Skeletal muscle cell (primary cell): ENCODE results near the gene LSM11.
A peak's percentile ranks its signal among the peaks of the same experiment; 100 is the strongest.

ENCODE experiments used
- DNase-seq: peaks from one replicate; pipeline ENCODE4 v3.0.0-alpha.2; 2010; ENCODE audit warnings: low read depth
- H3K4me3 ChIP-seq: 2 replicates; pipeline ENCODE4 v1.5.1; 2011; ENCODE audit warnings: low read depth, mild to moderate bottlenecking, control low read depth, low read length, moderate library complexity

Gene LSM11

DNA sequence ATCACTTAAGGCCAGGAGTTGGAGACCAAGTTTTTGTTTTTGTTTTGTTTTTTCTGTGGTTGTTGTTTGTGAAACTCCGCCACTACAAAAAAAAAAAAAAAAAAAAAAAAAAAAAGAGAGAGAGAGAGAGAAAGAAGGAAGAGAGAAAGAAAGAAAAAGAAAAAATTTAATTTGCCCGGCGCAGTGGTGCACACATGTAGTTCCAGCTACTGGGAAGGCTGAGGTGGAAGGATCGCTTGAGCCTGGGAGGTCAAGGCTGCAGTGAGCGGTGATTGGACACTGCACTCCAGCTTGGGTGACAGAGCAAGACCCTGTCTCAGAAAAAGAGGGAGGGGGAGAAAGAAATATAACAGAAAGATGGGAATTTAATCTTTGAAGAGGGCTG lies 11.4 kb upstream of the LSM11 start:
- peak overlapping the region; percentile 73 for H3K4me3 ChIP-seq
- no peak for DNase-seq

GRCh38 chr5:157732596-157733262 lies 10.8 kb upstream of the LSM11 start:
- DNase-seq: no peak
- no peak overlapping the region for H3K4me3 ChIP-seq

- no peak for DNase-seq
- no peak overlapping the region for H3K4me3 ChIP-seq
Measured at GRCh38 chr5:157734436-157734835, 9.1 kb upstream of the LSM11 start.

DNA sequence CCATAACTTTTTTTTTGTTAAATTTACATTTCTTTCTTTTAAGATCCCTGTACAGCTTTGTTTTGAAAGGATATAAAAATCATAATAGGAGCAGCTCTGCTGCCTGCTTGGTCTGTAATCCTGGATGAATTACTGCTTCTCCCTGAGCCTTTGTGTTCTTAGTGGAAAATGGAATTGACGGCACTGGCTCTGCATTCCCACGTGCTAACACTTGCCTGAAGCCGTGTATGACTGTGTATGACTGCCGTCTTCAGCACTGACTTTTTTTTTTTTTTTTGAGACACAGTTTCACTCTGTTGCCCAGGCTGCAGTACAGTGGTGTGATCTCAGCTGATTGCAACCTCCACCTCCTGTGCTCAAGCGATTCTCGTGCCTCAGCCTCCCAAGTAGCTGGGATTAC lies 7.5 kb upstream of the LSM11 start:
- H3K4me3 ChIP-seq: no peak overlapping the region
- DNase-seq: no peak

DNA sequence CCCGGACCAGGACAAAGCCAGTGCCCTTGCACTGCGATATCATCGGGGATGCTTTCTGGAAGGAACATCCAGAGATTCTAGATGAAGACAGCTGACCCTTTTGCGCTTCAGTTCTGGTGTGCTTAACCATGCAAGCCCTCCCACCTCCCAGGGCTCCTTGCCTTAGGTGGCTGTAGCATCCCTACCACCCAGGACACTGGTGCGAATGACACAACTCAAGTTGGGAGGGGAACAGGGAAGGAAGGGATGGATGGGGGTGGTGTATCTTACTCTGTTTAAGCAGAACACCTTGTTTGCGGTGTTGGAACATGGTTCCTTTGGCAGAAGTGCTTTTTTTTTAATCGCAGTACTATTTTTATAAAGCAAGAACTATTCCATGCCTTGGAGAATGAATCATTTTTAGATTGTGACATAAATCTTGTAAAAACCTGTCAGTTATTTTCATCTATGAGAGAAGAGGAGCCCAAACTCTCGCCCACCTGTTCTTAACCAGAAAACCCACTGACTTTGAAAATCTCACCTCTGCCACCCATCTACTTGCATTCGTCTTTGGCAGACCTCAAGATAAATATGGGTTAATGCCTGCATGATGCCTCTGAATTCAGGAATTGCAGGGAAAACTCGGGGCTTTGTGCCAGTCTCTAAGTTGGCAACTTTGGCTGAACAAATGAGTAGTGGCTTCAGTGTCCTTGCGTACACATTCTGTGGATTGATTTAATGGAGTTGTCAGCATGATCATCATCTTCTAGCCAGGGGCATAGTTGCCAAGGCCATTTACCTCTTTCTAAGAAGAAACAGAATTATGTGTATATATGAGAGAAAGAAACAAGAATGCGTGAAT lies 3.9 kb upstream of the LSM11 start:
- DNase-seq: no peak
- H3K4me3 ChIP-seq: no peak overlapping the region

- DNase-seq: no peak
- H3K4me3 ChIP-seq: no peak overlapping the region
Measured at GRCh38 chr5:157740229-157740610, 3.3 kb upstream of the LSM11 start.

- DNase-seq: no peak
- H3K4me3 ChIP-seq: no peak overlapping the region
Measured at GRCh38 chr5:157741131-157741530, 2.4 kb upstream of the LSM11 start.

DNA sequence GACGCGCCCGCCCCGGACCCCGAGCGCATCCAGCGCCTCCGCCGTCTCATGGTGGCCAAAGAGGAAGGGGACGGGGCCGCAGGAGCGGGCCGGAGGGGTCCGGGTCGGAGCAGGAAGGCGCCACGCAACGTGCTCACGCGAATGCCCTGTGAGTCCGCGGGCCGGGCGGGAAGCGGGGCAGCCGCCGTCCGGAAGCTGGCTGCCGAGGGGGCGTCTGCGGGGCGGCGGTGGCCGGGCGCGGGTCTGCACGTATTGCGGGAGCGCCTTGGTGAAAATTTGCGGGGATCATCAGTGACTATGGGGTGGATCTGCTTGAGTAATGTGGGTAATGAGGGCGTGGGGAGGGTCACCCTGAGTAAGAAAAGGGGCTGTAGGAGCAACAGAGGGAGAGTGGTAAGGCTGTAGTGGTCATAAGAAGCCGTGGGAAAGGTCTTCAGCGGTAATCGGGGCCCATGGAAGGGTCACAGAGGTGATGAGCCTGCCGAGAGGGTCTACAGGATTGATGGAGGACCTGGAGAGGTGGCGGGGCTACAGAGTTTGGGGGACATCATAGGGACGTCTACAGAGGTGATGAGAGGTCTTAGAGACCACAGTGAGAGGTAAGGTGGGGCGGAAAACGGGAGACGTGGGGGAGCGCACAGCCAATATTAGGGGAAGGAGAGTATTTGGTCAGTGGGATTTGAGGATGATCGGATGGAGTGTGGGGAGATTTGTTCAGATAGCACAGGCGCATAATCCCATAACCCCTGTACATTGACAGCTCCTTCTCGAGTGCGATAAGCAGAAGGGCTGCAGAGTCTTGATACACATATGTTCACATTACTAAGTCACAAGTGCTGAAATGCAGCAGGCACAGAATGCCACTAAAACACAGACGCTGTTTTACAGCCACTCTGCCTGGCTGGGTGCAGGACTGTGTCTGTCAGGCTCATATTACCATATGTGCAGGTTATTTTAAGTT lies 819 bp downstream of the LSM11 start:
- DNase-seq: no peak
- peak overlapping the region; percentile 67 for H3K4me3 ChIP-seq

DNA sequence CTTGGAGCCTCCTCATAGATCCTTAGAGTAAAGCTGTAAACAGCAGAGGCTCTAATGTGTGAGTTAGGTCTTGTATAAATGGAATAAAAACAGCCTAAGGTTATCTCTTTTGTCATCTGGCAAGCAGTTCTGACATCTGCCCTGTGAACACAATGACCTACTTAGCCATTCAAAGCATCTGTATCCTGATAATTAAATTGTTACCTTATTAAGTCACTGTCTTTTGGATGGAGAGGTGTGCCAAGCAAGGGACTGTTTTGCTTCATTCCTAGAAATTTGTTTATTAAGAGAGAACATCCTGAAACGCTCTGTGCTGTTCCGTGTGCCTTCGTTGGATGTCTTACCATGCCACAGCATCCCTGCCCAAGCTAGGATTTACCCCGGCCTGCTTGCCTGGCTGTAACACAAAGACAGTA lies 1.5 kb downstream of the LSM11 start:
- no peak for DNase-seq
- peak overlapping the region; percentile 67 for H3K4me3 ChIP-seq

- no peak overlapping the region for H3K4me3 ChIP-seq
- no peak for DNase-seq
Measured at GRCh38 chr5:157747173-157747740, 3.7 kb downstream of the LSM11 start.

DNA sequence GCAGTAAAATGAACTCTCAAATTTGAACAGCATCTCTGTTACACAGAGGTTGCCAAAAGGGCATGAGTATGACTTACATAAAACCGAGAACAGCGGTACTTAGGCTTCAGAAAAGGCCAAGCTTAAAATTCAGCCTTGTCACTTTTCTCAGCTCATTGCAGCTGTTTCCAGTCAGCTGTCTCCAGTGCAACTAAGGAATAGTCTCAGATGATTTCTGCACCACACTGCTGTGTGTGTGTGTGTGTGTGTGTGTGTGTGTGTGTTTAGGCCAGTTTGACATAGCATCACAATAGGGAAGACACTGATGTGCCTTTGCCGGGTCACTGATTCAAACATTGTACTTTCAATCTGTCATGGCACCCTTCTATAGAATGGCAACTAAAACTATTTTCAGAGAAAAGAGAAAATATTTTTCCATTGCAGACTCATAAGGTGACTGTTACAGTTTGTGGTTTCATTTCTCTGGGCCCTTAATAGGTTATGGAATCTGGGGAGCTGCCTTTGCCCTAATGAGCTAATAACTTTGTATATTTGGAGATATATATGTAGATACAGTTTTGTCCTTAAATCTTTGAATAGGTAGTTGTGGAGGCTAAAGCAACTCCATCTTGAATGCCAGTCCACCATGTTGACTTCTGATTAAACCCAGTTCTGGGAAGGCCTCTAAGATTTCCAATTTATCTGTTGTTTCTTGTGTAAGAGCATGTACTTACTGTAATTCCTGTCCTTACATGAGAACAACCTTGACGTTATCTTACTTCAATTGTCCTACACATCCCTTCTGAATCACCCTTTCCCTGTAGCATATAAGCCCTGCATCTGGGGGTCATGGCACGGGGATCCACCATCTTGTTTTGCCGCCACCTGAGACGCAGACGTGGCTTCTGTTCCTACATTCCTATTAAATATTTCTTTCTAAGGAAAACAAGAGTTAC lies 4.5 kb downstream of the LSM11 start:
- no peak for DNase-seq
- no peak overlapping the region for H3K4me3 ChIP-seq

- no peak overlapping the region for H3K4me3 ChIP-seq
- DNase-seq: peak; percentile 46
Measured at GRCh38 chr5:157748760-157749461, 5.4 kb downstream of the LSM11 start.

GRCh38 chr5:157749462-157749799 lies 5.9 kb downstream of the LSM11 start:
- DNase-seq: no peak

DNA sequence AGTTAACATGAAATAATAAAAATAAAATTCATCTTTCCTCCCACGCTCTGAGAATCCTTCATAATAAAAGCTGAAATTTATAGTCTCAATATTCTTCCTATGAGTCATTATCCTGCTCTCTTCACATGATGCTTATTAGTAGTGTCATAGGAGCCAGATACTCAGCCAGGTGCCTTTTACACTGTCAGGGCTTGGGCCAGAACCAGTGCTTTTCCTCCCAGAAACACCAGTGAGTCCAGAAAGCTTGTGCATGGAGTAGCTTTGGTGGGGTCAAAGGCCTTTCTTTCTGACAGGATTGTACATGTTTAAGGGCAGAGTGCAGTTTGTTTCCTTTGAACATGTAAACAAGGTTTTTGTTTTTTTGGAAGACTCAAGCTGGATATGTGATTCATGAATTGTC lies 6.8 kb downstream of the LSM11 start:
- H3K4me3 ChIP-seq: no peak overlapping the region
- DNase-seq: no peak

More at GRCh38 chr5:157749462-157749799, 5.9 kb downstream of the LSM11 start:
- H3K4me3 ChIP-seq: no peak overlapping the region

- no peak overlapping the region for H3K4me3 ChIP-seq
- no peak for DNase-seq
Measured at GRCh38 chr5:157756122-157756521, 12.6 kb downstream of the LSM11 start.

DNA sequence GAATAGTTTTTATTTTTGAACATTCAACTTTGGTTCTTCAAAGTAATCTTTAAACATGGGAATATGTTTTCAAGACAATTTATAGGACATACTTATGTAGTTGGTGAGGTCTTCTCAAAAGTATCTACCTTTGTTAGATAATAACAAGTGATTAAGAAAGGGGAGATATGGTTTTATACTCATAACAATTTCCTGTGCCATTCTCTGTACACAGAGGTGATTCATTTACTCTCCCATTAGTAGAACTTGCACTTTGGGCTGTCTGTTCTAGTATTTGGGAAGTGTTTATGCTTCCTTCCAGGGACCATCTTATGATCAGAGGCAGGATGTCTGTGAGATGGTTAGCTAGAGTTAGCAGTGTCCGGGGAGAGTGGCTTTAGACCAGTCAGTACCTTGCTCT lies 15.2 kb downstream of the LSM11 start:
- H3K4me3 ChIP-seq: no peak overlapping the region
- no peak for DNase-seq

- DNase-seq: peak; percentile 19
- H3K4me3 ChIP-seq: no peak overlapping the region
Measured at GRCh38 chr5:157761690-157762621, 18.4 kb downstream of the LSM11 start.
